ENCODE measurements around the gene DDAH1.

DDAH1 gene

GRCh38 chr1:85409516-85409915 is 55.4 kb downstream of the DDAH1 start:
- no peak for TF ChIP-seq CTCF (IDR thresholded peaks at IDR 0.05; ENCODE audit: insufficient read depth, missing control alignments)
- FAIRE-seq (no peak), DNase-seq (ENCODE audit: insufficient read length, low spot score) (no peak)

GRCh38 chr1:85407746-85408377 is 57.1 kb downstream of the DDAH1 start:
- no peak for TF ChIP-seq CTCF (IDR thresholded peaks at IDR 0.05; ENCODE audit: insufficient read depth, missing control alignments)
- FAIRE-seq (no peak), DNase-seq (ENCODE audit: insufficient read length, low spot score) (no peak)

GRCh38 chr1:85406887-85407533 is 57.9 kb downstream of the DDAH1 start:
- TF ChIP-seq CTCF (IDR thresholded peaks at IDR 0.05; ENCODE audit: insufficient read depth, missing control alignments): no peak
- DNase-seq (ENCODE audit: insufficient read length, low spot score) (no peak), FAIRE-seq (no peak)

- DNase-seq (ENCODE audit: insufficient read length, low spot score) (no peak), FAIRE-seq (no peak)
- no peak for TF ChIP-seq CTCF (IDR thresholded peaks at IDR 0.05; ENCODE audit: insufficient read depth, missing control alignments)
These were observed 58.9 kb downstream of the DDAH1 start for GRCh38 chr1:85406081-85406480.

GRCh38 chr1:85404408-85404807 is 60.6 kb downstream of the DDAH1 start:
- TF ChIP-seq CTCF (IDR thresholded peaks at IDR 0.05; ENCODE audit: insufficient read depth, missing control alignments): no peak
- no peak for FAIRE-seq
- DNase-seq (ENCODE audit: insufficient read length, low spot score): no peak

- TF ChIP-seq CTCF (IDR thresholded peaks at IDR 0.05; ENCODE audit: insufficient read depth, missing control alignments): peak; percentile 16
- no peak for DNase-seq (ENCODE audit: insufficient read length, low spot score)
- no peak for FAIRE-seq
These were observed 66.4 kb downstream of the DDAH1 start for GRCh38 chr1:85398391-85399064.

All from D721Med (cell line).